Type B pancreatic cell (in vitro differentiated cells): ENCODE data around the gene MAD1L1. TPM values are rescaled to one million over a fixed set of nuclear protein-coding genes. Genes with fewer than 3 reads are reported as not detected.

Source experiments
- DNase-seq: peaks from one replicate; pipeline ENCODE4 v3.0.0; 2021; ENCODE audit warnings: mixed read lengths; ENCODE audit not compliant: unreplicated experiment; ENCODE audit errors: extremely low spot score
- H3K27ac Mint-ChIP-seq: 2 replicates; pipeline ENCODE4 v1.8.0; 2021; ENCODE audit warnings: mild to moderate bottlenecking, mixed read lengths
- H3K27me3 Mint-ChIP-seq: 2 replicates; pipeline ENCODE4 v1.8.0; 2021; ENCODE audit warnings: mixed read lengths
- H3K36me3 Mint-ChIP-seq: 2 replicates; pipeline ENCODE4 v1.8.0; 2021; ENCODE audit warnings: mixed read lengths
- H3K4me1 Mint-ChIP-seq: one replicate; pipeline ENCODE4 v1.8.0; 2021; ENCODE audit warnings: mixed read lengths; ENCODE audit not compliant: unreplicated experiment
- H3K4me3 Mint-ChIP-seq: 2 replicates; pipeline ENCODE4 v1.8.0; 2021; ENCODE audit warnings: mild to moderate bottlenecking, mixed read lengths
- H3K9me3 Mint-ChIP-seq: 2 replicates; pipeline ENCODE4 v1.8.0; 2021; ENCODE audit warnings: mixed read lengths
- CTCF ChIP-seq: fragments of 200-600 bp; sonication (generic); conservative IDR thresholded peaks from 2 replicates; pipeline ENCODE4 v1.5.0; 2021; ENCODE audit warnings: antibody characterized with exemption, mild to moderate bottlenecking
- total RNA-seq: library from RNA; stranded (reverse); gene quantifications from 2 replicates; pipeline ENCODE4 v1.2.1, GENCODE V29; 2021; ENCODE audit warnings: low replicate concordance

Gene MAD1L1
- total RNA-seq, 1 donor from 2014 or later = 40.7 TPM

- no peak for DNase-seq
- Mint-ChIP-seq H3K27ac (no peak overlapping the region), H3K27me3 (no peaks in the 10 kb centered on the region), H3K36me3 (no peaks in the 10 kb centered on the region), H3K4me3 (no peak overlapping the region), H3K9me3 (no peaks in the 10 kb centered on the region), H3K4me1 (peaks cover 9% of the 10 kb centered on the region)
- TF ChIP-seq CTCF = no peak
Observed at GRCh38 chr7:1846331-1847065, 386.2 kb downstream of the MAD1L1 start.

- H3K9me3 Mint-ChIP-seq = no peaks in the 10 kb centered on the region
- no peaks in the 10 kb centered on the region for H3K36me3 Mint-ChIP-seq
- H3K4me3 Mint-ChIP-seq = no peak overlapping the region
- DNase-seq = no peak
- H3K27me3 Mint-ChIP-seq = no peaks in the 10 kb centered on the region
- H3K4me1 Mint-ChIP-seq = peaks cover 6% of the 10 kb centered on the region
- no peak overlapping the region for H3K27ac Mint-ChIP-seq
- no peak for TF ChIP-seq CTCF
Observed at GRCh38 chr7:1845536-1846311, 387.0 kb downstream of the MAD1L1 start.

- no peaks in the 10 kb centered on the region for H3K9me3 Mint-ChIP-seq
- H3K4me3 Mint-ChIP-seq = no peak overlapping the region
- H3K4me1 Mint-ChIP-seq = peaks cover 6% of the 10 kb centered on the region
- DNase-seq = no peak
- H3K27ac Mint-ChIP-seq = no peak overlapping the region
- no peaks in the 10 kb centered on the region for H3K27me3 Mint-ChIP-seq
- TF ChIP-seq CTCF = no peak
- no peaks in the 10 kb centered on the region for H3K36me3 Mint-ChIP-seq
Observed at GRCh38 chr7:1844951-1845390, 387.8 kb downstream of the MAD1L1 start.

- Mint-ChIP-seq H3K4me1 (peaks cover 6% of the 10 kb centered on the region), H3K27ac (no peak overlapping the region), H3K9me3 (no peaks in the 10 kb centered on the region), H3K4me3 (no peak overlapping the region), H3K27me3 (no peaks in the 10 kb centered on the region), H3K36me3 (no peaks in the 10 kb centered on the region)
- no peak for DNase-seq
- no peak for TF ChIP-seq CTCF
Observed at GRCh38 chr7:1844336-1844950, 388.3 kb downstream of the MAD1L1 start.

- Mint-ChIP-seq H3K4me3 (no peak overlapping the region), H3K27ac (no peak overlapping the region), H3K36me3 (no peaks in the 10 kb centered on the region), H3K4me1 (peaks cover 6% of the 10 kb centered on the region), H3K9me3 (no peaks in the 10 kb centered on the region), H3K27me3 (no peaks in the 10 kb centered on the region)
- DNase-seq = no peak
- TF ChIP-seq CTCF = no peak
Observed at GRCh38 chr7:1843921-1844335, 388.8 kb downstream of the MAD1L1 start.
